Body of pancreas (tissue), 4 donors: ENCODE results near the gene NMNAT1.

ENCODE experiments used
- POLR2A ChIP-seq, 3 donors: fragments of 450-650 bp; IDR thresholded peaks; one replicate each; pipeline ENCODE4 v1.6.1; 2016; ENCODE audit warnings: antibody characterized with exemption in 3 of 3, mild to moderate bottlenecking in 2 of 3
- TF ChIP-seq, protein P1 (sequence below), 7 experiments: fragments of 450-650 bp in 4 of 7; fragments of 200-600 bp in 3 of 7; sonication (generic) in 3 of 7; IDR thresholded peaks; one replicate each; pipeline ENCODE4 v1.5.1; 2016 to 2019; ENCODE audit warnings: antibody characterized with exemption in 7 of 7

DNA sequence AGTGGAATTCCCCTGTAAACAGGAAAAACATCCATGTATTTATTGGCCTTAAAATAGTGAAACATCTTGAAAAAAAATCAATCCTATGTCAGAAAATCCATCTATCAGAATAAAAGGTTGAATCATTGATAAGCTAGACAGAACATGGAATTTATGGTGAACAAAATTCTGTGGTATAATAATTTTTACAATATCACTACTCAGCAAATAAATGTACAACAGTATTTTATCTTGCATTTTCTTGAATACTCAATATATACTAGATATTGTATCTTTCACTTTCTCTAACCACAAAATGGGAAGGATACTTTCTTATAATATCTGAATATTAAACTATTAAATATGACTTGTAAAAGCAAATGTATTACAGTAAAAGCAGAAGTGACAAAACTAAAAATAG, 83.8 kb downstream of the NMNAT1 start:
- TF ChIP-seq, protein P1, sequence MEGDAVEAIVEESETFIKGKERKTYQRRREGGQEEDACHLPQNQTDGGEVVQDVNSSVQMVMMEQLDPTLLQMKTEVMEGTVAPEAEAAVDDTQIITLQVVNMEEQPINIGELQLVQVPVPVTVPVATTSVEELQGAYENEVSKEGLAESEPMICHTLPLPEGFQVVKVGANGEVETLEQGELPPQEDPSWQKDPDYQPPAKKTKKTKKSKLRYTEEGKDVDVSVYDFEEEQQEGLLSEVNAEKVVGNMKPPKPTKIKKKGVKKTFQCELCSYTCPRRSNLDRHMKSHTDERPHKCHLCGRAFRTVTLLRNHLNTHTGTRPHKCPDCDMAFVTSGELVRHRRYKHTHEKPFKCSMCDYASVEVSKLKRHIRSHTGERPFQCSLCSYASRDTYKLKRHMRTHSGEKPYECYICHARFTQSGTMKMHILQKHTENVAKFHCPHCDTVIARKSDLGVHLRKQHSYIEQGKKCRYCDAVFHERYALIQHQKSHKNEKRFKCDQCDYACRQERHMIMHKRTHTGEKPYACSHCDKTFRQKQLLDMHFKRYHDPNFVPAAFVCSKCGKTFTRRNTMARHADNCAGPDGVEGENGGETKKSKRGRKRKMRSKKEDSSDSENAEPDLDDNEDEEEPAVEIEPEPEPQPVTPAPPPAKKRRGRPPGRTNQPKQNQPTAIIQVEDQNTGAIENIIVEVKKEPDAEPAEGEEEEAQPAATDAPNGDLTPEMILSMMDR (IDR thresholded peaks at IDR 0.05) = no peak
- TF ChIP-seq POLR2A (IDR thresholded peaks at IDR 0.05) = no peak
